ENCODE measurements around the gene RHBDD1. TPM values are rescaled to one million over a fixed set of nuclear protein-coding genes. Genes with fewer than 3 reads are reported as not detected.

Gene RHBDD1
- total RNA-seq, 1 donor from 2014 or later: 39.9 TPM

- H3K36me3 Mint-ChIP-seq (ENCODE audit: low read depth): peaks cover 31% of the 10 kb centered on the region
- no peak overlapping the region for H3K27ac Mint-ChIP-seq
- no peaks in the 10 kb centered on the region for H3K27me3 Mint-ChIP-seq (ENCODE audit: insufficient read depth)
- H3K4me1 Mint-ChIP-seq (ENCODE audit: low read depth): peaks cover 19% of the 10 kb centered on the region
- intact Hi-C loops (cut with micrococcal nuclease): no loop called here
- no peaks in the 10 kb centered on the region for H3K9me3 Mint-ChIP-seq
- DNase-seq (ENCODE audit: low spot score): no peak
- H3K4me3 Mint-ChIP-seq: no peak overlapping the region
Observed at GRCh38 chr2:226865273-226865672, 29.4 kb downstream of the RHBDD1 start.

GRCh38 chr2:226865710-226866109 lies 29.9 kb downstream of the RHBDD1 start:
- peaks cover 35% of the 10 kb centered on the region for H3K36me3 Mint-ChIP-seq (ENCODE audit: low read depth)
- H3K9me3 Mint-ChIP-seq: no peaks in the 10 kb centered on the region
- no peak overlapping the region for H3K4me3 Mint-ChIP-seq

DNA sequence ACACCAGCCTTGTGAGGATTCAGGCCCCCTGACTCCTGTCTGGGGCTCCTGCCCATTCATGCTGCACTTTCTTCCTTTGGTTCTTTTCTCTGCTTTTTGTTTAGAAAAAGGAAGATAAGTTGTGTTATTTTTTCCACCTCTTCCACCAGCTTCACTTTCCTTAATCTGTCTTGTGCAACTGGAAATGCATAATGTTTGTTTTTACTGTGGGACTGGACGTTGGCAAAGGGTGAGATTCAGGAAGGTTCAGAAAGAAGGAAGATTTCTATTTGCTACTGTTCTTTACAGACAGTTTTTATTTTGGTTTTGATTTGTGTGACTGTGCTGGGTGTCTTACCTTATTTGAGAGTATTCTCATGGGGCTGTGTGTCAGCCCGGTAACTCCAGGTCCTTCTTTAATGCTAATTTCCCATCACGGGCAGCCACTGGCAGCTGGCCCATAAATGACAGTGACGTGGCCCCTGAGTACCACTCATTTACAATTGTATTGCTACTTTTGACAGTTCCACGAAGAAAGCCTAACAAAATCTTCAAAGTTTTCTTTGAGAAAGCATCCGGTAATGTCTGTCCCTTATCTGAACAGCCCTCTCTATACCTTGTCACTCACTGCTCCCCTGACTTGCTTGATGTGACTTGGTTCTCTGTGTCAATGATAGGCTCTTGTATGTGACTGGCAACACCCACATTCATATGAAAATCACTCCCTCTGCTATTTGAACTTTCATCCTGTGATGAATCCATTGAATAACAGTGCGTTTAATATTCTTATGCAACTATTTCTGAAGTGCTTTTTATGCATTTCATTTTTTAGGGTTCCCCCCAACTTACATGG lies 32.7 kb downstream of the RHBDD1 start:
- Mint-ChIP-seq H3K4me3 (no peak overlapping the region), H3K36me3 (ENCODE audit: low read depth) (peaks cover 37% of the 10 kb centered on the region), H3K9me3 (no peaks in the 10 kb centered on the region), H3K4me1 (ENCODE audit: low read depth) (peaks cover 12% of the 10 kb centered on the region), H3K27me3 (ENCODE audit: insufficient read depth) (no peaks in the 10 kb centered on the region), H3K27ac (no peak overlapping the region)
- intact Hi-C loops (cut with micrococcal nuclease): no loop called here
- no peak for DNase-seq (ENCODE audit: low spot score)

More at GRCh38 chr2:226865710-226866109, 29.9 kb downstream of the RHBDD1 start:
- intact Hi-C loops (cut with micrococcal nuclease): no loop called here
- Mint-ChIP-seq H3K27ac (no peak overlapping the region), H3K27me3 (ENCODE audit: insufficient read depth) (no peaks in the 10 kb centered on the region), H3K4me1 (ENCODE audit: low read depth) (peaks cover 19% of the 10 kb centered on the region)
- DNase-seq (ENCODE audit: low spot score): no peak

GRCh38 chr2:226869371-226869770 lies 33.5 kb downstream of the RHBDD1 start:
- H3K4me3 Mint-ChIP-seq: no peak overlapping the region
- no peaks in the 10 kb centered on the region for H3K27me3 Mint-ChIP-seq (ENCODE audit: insufficient read depth)
- intact Hi-C loops (cut with micrococcal nuclease): no loop called here
- no peak overlapping the region for H3K27ac Mint-ChIP-seq
- peaks cover 20% of the 10 kb centered on the region for H3K4me1 Mint-ChIP-seq (ENCODE audit: low read depth)
- no peaks in the 10 kb centered on the region for H3K9me3 Mint-ChIP-seq
- peaks cover 40% of the 10 kb centered on the region for H3K36me3 Mint-ChIP-seq (ENCODE audit: low read depth)
- no peak for DNase-seq (ENCODE audit: low spot score)

DNA sequence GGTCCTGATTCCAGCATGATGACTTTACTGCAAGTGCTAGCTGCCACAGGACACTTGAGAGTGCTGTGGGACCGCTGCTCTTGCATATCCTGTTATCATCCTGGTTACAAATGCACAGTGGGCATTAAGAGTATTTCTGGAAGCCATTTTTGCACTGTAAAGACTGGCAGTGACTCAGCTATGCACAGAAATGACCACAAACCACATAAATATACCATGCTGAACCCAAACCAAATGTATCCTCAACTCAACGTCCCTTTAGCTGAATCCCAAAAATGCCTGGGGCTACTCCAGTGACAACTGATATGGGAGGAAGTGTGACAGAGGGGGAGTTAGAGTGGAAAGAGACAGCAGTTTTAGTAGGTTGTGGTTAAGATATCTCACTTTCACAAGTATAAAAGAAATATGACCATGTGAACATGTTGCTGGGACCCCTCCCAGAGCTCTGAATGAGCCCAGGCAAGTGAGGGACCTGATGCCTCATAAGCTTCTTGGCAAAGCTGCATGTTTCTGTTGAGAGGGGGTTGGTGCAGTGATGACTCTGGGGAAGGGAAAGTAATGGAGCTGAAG lies 37.3 kb downstream of the RHBDD1 start:
- Mint-ChIP-seq H3K27me3 (ENCODE audit: insufficient read depth) (no peaks in the 10 kb centered on the region), H3K36me3 (ENCODE audit: low read depth) (peaks cover 28% of the 10 kb centered on the region), H3K4me1 (ENCODE audit: low read depth) (peaks cover 23% of the 10 kb centered on the region), H3K27ac (peak overlapping the region; percentile 19), H3K4me3 (no peak overlapping the region), H3K9me3 (no peaks in the 10 kb centered on the region)
- intact Hi-C loops (cut with micrococcal nuclease): loop anchor here (5.0 kb wide), 1 partner anchor 36 kb away; the partner anchor contains the start of gene RHBDD1
- DNase-seq (ENCODE audit: low spot score): no peak

GRCh38 chr2:226873826-226874225 lies 38.0 kb downstream of the RHBDD1 start:
- H3K27ac Mint-ChIP-seq: peak overlapping the region; percentile 19
- peaks cover 25% of the 10 kb centered on the region for H3K36me3 Mint-ChIP-seq (ENCODE audit: low read depth)
- intact Hi-C loops (cut with micrococcal nuclease): loop anchor here (5.0 kb wide), 1 partner anchor 37 kb away; the partner anchor contains the start of gene RHBDD1

DNA sequence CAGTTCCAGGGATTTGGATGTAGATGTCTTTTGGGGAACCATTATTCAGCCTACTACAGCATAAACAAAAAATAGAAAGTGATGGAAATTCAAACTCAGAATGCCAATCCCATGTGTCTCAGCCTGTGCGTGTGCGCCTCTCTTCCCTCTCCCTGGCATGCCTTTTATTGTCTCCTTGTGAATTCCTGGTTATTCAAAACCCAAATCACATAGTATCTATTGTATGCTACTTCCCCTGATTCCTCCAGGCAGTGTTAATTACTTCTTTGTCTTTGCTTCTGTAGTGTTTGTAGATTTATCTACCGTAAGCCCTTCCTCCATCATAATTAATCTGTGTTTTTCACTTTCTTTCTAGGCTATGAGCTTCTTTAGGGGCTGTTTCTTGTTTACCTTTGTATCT lies 38.9 kb downstream of the RHBDD1 start:
- Mint-ChIP-seq H3K4me3 (no peak overlapping the region), H3K27me3 (ENCODE audit: insufficient read depth) (no peaks in the 10 kb centered on the region), H3K36me3 (ENCODE audit: low read depth) (peaks cover 24% of the 10 kb centered on the region), H3K27ac (no peak overlapping the region), H3K4me1 (ENCODE audit: low read depth) (peaks cover 15% of the 10 kb centered on the region), H3K9me3 (no peaks in the 10 kb centered on the region)
- intact Hi-C loops (cut with micrococcal nuclease): loop anchor here (5.0 kb wide), 1 partner anchor 37 kb away; the partner anchor contains the start of gene RHBDD1
- DNase-seq (ENCODE audit: low spot score): no peak

More at GRCh38 chr2:226873826-226874225, 38.0 kb downstream of the RHBDD1 start:
- H3K4me3 Mint-ChIP-seq: no peak overlapping the region
- no peak for DNase-seq (ENCODE audit: low spot score)
- no peaks in the 10 kb centered on the region for H3K27me3 Mint-ChIP-seq (ENCODE audit: insufficient read depth)
- no peaks in the 10 kb centered on the region for H3K9me3 Mint-ChIP-seq
- H3K4me1 Mint-ChIP-seq (ENCODE audit: low read depth): peaks cover 19% of the 10 kb centered on the region

- intact Hi-C loops (cut with micrococcal nuclease): no loop called here
- H3K27ac Mint-ChIP-seq: no peak overlapping the region
Observed at GRCh38 chr2:226875438-226876225, 39.8 kb downstream of the RHBDD1 start.

GRCh38 chr2:226877491-226877890 lies 41.6 kb downstream of the RHBDD1 start:
- H3K27me3 Mint-ChIP-seq (ENCODE audit: insufficient read depth): no peaks in the 10 kb centered on the region
- H3K4me3 Mint-ChIP-seq: no peak overlapping the region
- H3K9me3 Mint-ChIP-seq: no peaks in the 10 kb centered on the region
- H3K4me1 Mint-ChIP-seq (ENCODE audit: low read depth): peaks cover 15% of the 10 kb centered on the region
- no peak overlapping the region for H3K27ac Mint-ChIP-seq
- no peak for DNase-seq (ENCODE audit: low spot score)
- intact Hi-C loops (cut with micrococcal nuclease): no loop called here
- H3K36me3 Mint-ChIP-seq (ENCODE audit: low read depth): peaks cover 24% of the 10 kb centered on the region

More at GRCh38 chr2:226875438-226876225, 39.8 kb downstream of the RHBDD1 start:
- peaks cover 23% of the 10 kb centered on the region for H3K36me3 Mint-ChIP-seq (ENCODE audit: low read depth)
- no peaks in the 10 kb centered on the region for H3K27me3 Mint-ChIP-seq (ENCODE audit: insufficient read depth)
- peaks cover 15% of the 10 kb centered on the region for H3K4me1 Mint-ChIP-seq (ENCODE audit: low read depth)
- no peak for DNase-seq (ENCODE audit: low spot score)
- no peak overlapping the region for H3K4me3 Mint-ChIP-seq
- no peaks in the 10 kb centered on the region for H3K9me3 Mint-ChIP-seq

DNA sequence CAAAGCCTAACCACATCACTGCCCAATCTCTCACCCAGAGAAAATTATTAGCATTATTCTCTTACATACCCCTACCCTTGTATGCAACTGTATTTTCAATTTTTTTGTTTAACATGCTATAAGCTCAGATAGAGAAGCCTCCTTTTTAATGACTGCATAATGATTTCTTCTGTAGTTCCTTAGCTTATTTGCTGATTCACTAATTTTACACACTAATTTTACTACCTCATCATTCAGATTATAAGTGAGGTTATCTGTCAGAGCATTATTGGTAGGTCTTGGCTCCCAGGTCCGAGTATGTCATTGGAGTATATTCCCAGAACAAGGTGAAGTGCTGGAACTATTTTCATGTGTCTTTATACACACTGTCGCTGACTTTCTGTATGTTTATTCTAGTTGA lies 45.4 kb downstream of the RHBDD1 start:
- H3K4me3 Mint-ChIP-seq: no peak overlapping the region
- no peaks in the 10 kb centered on the region for H3K27me3 Mint-ChIP-seq (ENCODE audit: insufficient read depth)
- H3K9me3 Mint-ChIP-seq: no peaks in the 10 kb centered on the region
- no peak for DNase-seq (ENCODE audit: low spot score)
- no peak overlapping the region for H3K27ac Mint-ChIP-seq
- H3K4me1 Mint-ChIP-seq (ENCODE audit: low read depth): no peaks in the 10 kb centered on the region
- H3K36me3 Mint-ChIP-seq (ENCODE audit: low read depth): peaks cover 20% of the 10 kb centered on the region
- intact Hi-C loops (cut with micrococcal nuclease): no loop called here

GRCh38 chr2:226882606-226883005 lies 46.8 kb downstream of the RHBDD1 start:
- Mint-ChIP-seq H3K27ac (no peak overlapping the region), H3K27me3 (ENCODE audit: insufficient read depth) (no peaks in the 10 kb centered on the region), H3K9me3 (no peaks in the 10 kb centered on the region), H3K4me1 (ENCODE audit: low read depth) (no peaks in the 10 kb centered on the region), H3K36me3 (ENCODE audit: low read depth) (peaks cover 20% of the 10 kb centered on the region), H3K4me3 (no peak overlapping the region)
- intact Hi-C loops (cut with micrococcal nuclease): no loop called here
- no peak for DNase-seq (ENCODE audit: low spot score)

GRCh38 chr2:226883296-226883795 lies 47.5 kb downstream of the RHBDD1 start:
- Mint-ChIP-seq H3K4me3 (no peak overlapping the region), H3K36me3 (ENCODE audit: low read depth) (peaks cover 20% of the 10 kb centered on the region), H3K4me1 (ENCODE audit: low read depth) (no peaks in the 10 kb centered on the region), H3K27ac (no peak overlapping the region), H3K27me3 (ENCODE audit: insufficient read depth) (no peaks in the 10 kb centered on the region), H3K9me3 (no peaks in the 10 kb centered on the region)
- DNase-seq (ENCODE audit: low spot score): no peak
- intact Hi-C loops (cut with micrococcal nuclease): no loop called here

Measured in activated T-helper 1 cell treated with anti-CD3 and anti-CD28 coated beads, Interleukin-12 subunit alpha, Interleukin-12 subunit beta, Interleukin-2, Interleukin-4 antibody, amounts not matched to agents 30 ng/mL and 10 ng/mL and 1 ng/mL, durations not matched to agents 14 hours and 24 hours and 36 hours (primary cell).